HS-5 (cell line): Measurements from ENCODE around the gene PPP1R1A.

Experiments
- DNase-seq: peaks from one replicate; pipeline ENCODE4 v3.0.0-alpha.2; 2012; ENCODE audit warnings: low read depth

The PPP1R1A gene

GRCh38 chr12:54603173-54603814, 14.8 kb upstream of the PPP1R1A start:
- peak; percentile 55 for DNase-seq

- DNase-seq: no peak
Observed at GRCh38 chr12:54602661-54603060, 14.2 kb upstream of the PPP1R1A start.

GRCh38 chr12:54601841-54602240, 13.4 kb upstream of the PPP1R1A start:
- DNase-seq: no peak

DNA sequence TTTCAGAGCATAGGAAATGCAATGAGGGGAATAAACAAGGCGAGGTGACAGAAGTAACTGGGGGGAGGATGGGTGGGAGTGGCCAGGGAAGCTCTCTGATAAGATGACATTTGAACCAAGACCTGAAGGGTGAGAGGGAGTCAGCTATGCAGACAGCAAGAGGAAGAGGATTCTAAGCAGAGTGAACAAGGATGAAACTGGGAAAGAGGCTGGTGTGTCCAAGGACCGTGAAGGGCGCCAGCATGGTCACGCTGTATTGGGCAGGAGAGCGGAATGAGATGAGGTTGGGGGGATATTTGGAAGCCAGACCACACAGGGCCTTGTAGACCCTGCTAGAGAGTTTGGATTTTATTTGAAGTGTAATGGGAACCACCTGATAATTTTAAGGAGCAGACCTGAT, 10.5 kb upstream of the PPP1R1A start:
- no peak for DNase-seq

DNA sequence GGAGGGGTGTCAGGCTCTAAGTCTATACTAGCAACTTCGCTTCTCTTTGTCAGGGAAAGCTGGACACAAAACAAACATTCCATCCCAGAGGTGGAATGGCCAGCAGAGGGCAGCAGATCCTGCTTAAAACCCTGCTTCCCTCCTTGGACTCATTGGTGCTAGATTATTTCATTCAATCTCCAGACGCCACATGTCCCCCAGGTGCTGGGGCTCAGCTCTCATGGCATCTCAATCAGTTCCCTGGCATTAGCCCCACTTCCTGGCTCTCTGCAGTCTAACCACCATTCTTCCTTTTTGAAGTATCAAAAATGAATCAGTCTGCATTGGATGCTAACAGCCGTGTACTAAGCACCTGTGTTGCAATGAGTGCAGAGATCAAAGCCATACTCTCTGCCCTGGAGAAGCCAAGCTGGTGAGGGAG, 8.1 kb upstream of the PPP1R1A start:
- DNase-seq: no peak

- DNase-seq: no peak
Observed at GRCh38 chr12:54595471-54595870, 7.0 kb upstream of the PPP1R1A start.

- DNase-seq: no peak
Observed at GRCh38 chr12:54593725-54594124, 5.3 kb upstream of the PPP1R1A start.

DNA sequence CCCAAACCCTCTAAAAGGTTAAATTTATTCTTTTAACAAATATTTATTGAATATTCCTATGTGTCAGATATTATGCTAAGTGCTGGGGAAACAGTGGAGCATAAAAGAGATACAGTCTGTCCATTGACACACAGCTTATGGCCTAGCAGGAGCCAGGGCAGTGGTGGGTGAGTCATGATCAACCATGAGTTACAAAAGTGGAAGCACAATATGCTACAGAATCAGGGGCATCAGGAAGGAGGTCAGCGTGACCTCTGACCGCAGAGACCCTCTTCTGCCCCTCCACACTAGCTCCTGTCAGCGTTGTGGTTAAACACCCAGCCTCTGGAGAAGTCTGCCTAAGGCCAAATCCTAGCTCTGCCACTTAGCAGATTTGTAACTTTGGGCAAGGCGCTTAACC, 4.7 kb upstream of the PPP1R1A start:
- no peak for DNase-seq

DNA sequence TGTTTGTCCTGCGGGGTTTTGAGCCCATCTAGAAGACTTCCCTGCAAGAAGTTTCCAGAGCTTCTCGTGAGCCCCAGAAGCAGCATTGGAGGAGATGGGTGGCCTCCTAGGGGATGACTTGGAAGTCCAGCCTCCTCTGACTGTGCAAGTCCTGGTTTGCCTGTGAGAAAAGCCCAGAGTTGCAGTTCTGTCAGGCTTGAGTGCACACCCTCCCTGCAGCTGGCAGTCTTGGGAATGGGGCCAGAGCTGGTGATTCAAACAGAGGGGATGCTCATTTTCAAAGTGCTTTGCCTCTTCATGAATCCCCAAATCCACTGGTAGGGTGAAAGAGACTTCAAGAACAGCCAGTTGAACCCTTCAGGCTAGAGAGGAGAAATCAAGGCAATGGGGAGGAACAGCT, 3.9 kb upstream of the PPP1R1A start:
- no peak for DNase-seq

DNA sequence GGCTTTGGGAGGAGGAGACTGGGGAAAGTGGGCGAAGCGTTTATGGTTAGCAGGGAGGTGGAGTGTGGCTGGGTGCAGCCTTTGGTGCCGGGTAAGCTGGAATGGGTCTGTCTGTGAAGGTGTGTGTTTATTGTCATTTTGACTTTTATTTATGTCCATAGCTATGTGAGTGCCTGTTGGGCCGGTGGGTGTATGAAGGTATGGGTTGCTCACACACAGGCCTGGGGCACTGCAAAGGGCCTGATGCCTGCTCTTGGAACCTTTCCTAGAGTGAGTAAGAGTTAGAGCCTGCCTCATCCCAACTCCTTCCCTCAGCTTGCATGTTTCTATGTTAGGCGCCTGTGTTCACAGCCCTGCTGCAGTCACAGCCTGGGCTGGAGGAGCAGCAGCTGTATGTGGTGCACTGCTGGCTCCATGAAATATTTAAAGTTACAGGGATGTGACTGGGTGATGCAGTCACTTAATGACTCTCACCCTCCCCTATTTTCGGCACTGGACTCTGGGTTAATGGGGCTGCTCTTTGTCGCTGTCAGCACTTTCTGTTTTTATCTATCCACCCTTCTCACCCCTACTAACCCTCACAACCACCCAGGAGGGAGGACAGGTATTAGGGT, 2.6 kb upstream of the PPP1R1A start:
- DNase-seq: no peak

- no peak for DNase-seq
Observed at GRCh38 chr12:54589964-54590363, 1.5 kb upstream of the PPP1R1A start.

DNA sequence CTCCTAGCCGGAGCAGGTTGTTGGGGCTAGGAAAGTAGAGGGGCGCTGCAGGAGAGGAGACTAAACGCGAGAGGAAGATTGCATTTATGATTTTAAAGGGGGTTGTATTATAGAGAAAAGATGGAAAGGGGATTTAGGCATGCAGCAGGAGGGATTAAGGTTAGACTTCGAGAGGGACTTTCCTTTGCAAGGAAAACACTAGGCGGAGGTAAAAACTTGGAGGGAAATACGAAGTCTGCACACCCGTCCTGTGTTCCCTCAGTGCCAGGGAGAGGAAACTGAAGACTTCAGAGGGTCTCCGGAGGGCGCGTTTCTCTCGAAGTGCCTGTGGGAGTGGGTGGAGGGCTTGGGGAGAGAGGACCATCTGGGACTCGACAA, 420 bp upstream of the PPP1R1A start:
- DNase-seq: no peak

DNA sequence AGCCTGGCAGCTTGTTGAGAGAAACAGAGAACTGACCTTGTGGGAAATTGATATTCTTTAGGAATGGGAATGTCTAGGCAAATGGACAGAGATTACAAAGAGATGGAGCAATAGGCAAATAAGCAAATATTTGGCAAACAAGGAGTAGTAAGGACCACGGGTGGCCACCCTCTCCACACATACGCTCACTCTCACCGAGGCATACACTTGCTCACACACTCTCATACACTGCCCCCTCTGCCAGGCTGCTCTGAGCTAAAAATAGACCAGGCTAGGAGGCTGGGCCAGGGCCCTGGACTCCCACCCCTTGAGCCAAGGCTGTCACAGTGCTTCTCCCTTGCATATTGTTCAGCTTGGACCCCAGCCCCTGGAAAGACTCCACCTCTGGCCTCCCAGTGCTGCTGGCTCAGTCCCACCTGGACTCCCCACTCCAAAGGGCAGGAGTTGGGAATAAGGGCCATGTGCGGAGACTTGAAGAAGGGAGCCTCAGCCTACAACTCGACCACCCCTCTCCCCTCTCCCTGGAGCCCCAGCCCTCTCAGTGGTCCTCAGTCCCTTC, 1.1 kb downstream of the PPP1R1A start:
- no peak for DNase-seq

GRCh38 chr12:54586620-54587019, 1.8 kb downstream of the PPP1R1A start:
- DNase-seq: no peak

- no peak for DNase-seq
Observed at GRCh38 chr12:54585243-54585642, 3.2 kb downstream of the PPP1R1A start.

GRCh38 chr12:54584128-54584527, 4.3 kb downstream of the PPP1R1A start:
- DNase-seq: no peak

GRCh38 chr12:54583726-54584125, 4.7 kb downstream of the PPP1R1A start:
- DNase-seq: no peak

- no peak for DNase-seq
Observed at GRCh38 chr12:54581412-54581811, 7.0 kb downstream of the PPP1R1A start.

GRCh38 chr12:54579696-54580333, 8.6 kb downstream of the PPP1R1A start:
- no peak for DNase-seq

- DNase-seq: no peak
Observed at GRCh38 chr12:54579258-54579657, 9.2 kb downstream of the PPP1R1A start.

DNA sequence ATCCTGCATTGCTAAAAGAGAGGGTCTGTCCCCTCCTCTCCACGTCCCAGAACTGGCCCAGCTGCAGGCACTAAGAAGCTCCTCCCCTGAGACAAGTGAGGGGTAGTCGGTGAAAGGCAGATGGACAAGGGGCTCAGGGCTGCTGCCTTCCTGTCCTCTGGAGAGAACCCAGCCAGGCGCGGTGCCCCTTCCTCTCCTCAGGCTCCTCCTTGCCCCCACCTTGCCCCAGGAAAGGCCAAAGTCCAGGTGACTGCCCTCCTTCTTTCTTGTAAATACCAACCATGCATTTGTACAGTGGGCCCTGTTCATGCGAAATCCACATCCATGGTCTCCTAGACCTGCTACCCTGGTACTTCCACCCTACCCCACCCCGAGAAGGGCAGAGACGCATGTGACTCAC, 9.7 kb downstream of the PPP1R1A start:
- DNase-seq: no peak

- no peak for DNase-seq
Observed at GRCh38 chr12:54572881-54573280, 15.6 kb downstream of the PPP1R1A start.
